GM23338 (cell line): Measurements from ENCODE around the gene PRPSAP2. TPM values are rescaled to one million over a fixed set of nuclear protein-coding genes. Genes with fewer than 3 reads are reported as not detected.

ENCODE experiments used
- ATAC-seq: fragments of 200-7000 bp; cut with Tn5 transposase; 3 replicates; pipeline ENCODE4 v1.9.1; 2020
- DNase-seq: peaks from one replicate; pipeline ENCODE4 v3.0.0-alpha.2; 2015; ENCODE audit warnings: low spot score
- H2AFZ ChIP-seq: fragments of 200-600 bp; sonication (generic); 2 replicates; pipeline ENCODE4 v1.8.0; 2016; ENCODE audit warnings: antibody characterized with exemption, mild to moderate bottlenecking, moderate library complexity
- H3F3A ChIP-seq: fragments of 200-600 bp; sonication (generic); replicated peaks from 2 replicates; pipeline ENCODE4 v1.8.0; 2017; ENCODE audit warnings: antibody characterized with exemption, mixed run types, low read depth
- H3K27ac ChIP-seq: fragments of 200-600 bp; sonication (generic); 2 replicates; pipeline ENCODE4 v1.6.1; 2016; ENCODE audit warnings: low read depth
- H3K27me3 ChIP-seq: fragments of 200-600 bp; sonication (generic); 2 replicates; pipeline ENCODE4 v1.8.0; 2016; ENCODE audit warnings: mild to moderate bottlenecking, mixed run types, moderate library complexity; ENCODE audit not compliant: insufficient read depth
- H3K36me3 ChIP-seq: fragments of 200-600 bp; sonication (generic); 2 replicates; pipeline ENCODE4 v1.8.0; 2016; ENCODE audit warnings: mild to moderate bottlenecking; ENCODE audit not compliant: insufficient read depth
- H3K4me1 ChIP-seq: fragments of 200-600 bp; sonication (generic); 2 replicates; pipeline ENCODE4 v1.8.0; 2016; ENCODE audit warnings: mild to moderate bottlenecking, moderate library complexity; ENCODE audit not compliant: insufficient read depth
- H3K4me2 ChIP-seq: fragments of 200-600 bp; sonication (generic); 2 replicates; pipeline ENCODE4 v1.7.1; 2017; ENCODE audit warnings: mixed run types
- H3K4me3 ChIP-seq: fragments of 200-600 bp; sonication (generic); 2 replicates; pipeline ENCODE4 v1.6.1; 2016; ENCODE audit warnings: mixed run types
- H3K79me2 ChIP-seq: fragments of 200-600 bp; sonication (generic); replicated peaks from 2 replicates; pipeline ENCODE4 v1.8.0; 2017; ENCODE audit warnings: mild to moderate bottlenecking; ENCODE audit not compliant: insufficient read depth
- H3K9me2 ChIP-seq: fragments of 200-600 bp; sonication (generic); 2 replicates; pipeline ENCODE4 v1.8.0; 2017; ENCODE audit not compliant: insufficient read depth
- H4K20me1 ChIP-seq: fragments of 200-600 bp; sonication (generic); replicated peaks from 2 replicates; pipeline ENCODE4 v1.8.0; 2017; ENCODE audit warnings: mild to moderate bottlenecking; ENCODE audit not compliant: insufficient read depth
- H3K27ac Mint-ChIP-seq: 2 replicates; pipeline ENCODE4 v1.8.0; 2020; ENCODE audit warnings: inconsistent platforms, mild to moderate bottlenecking, moderate library complexity, mixed read lengths
- H3K27me3 Mint-ChIP-seq: 3 replicates; pipeline ENCODE4 v1.8.0; 2022; ENCODE audit warnings: low read depth, mild to moderate bottlenecking, moderate library complexity, mixed read lengths, inconsistent platforms; ENCODE audit not compliant: insufficient read depth, poor library complexity
- H3K36me3 Mint-ChIP-seq: 3 replicates; pipeline ENCODE4 v1.8.0; 2021; ENCODE audit warnings: low read depth, mild to moderate bottlenecking, inconsistent platforms, moderate library complexity, mixed read lengths
- H3K4me1 Mint-ChIP-seq: 3 replicates; pipeline ENCODE4 v1.8.0; 2020; ENCODE audit warnings: mild to moderate bottlenecking, inconsistent platforms, mixed read lengths
- H3K4me3 Mint-ChIP-seq: 3 replicates; pipeline ENCODE4 v1.8.0; 2021; ENCODE audit warnings: moderate library complexity, mild to moderate bottlenecking, inconsistent platforms, mixed read lengths
- H3K9me3 Mint-ChIP-seq: 3 replicates; pipeline ENCODE4 v1.8.0; 2020; ENCODE audit warnings: moderate library complexity, mild to moderate bottlenecking, inconsistent platforms, mixed read lengths
- CREB1 ChIP-seq: fragments of 250-450 bp; sonication (Bioruptor Pico); IDR thresholded peaks from 2 replicates; pipeline ENCODE4 v1.5.0; 2020; ENCODE audit warnings: low read depth, mild to moderate bottlenecking, moderate library complexity
- CTCF ChIP-seq, 2 experiments: fragments of 200-600 bp in 1 of 2; sonication (generic) in 1 of 2; conservative IDR thresholded peaks; 2 replicates each; pipeline versions ENCODE4 v1.5.1 to v1.6.1; 2016 to 2017; ENCODE audit warnings: antibody characterized with exemption in 2 of 2, low read depth in 2 of 2, mild to moderate bottlenecking in 2 of 2, moderate library complexity in 1 of 2
- ETS1 ChIP-seq: IDR thresholded peaks from 2 replicates; pipeline ENCODE4 v1.6.1; 2016; ENCODE audit warnings: antibody characterized with exemption
- EZH2 ChIP-seq: fragments of 200-600 bp; sonication (generic); IDR thresholded peaks from one replicate; pipeline ENCODE4 v1.8.0; 2017; ENCODE audit warnings: antibody characterized with exemption, mild to moderate bottlenecking, low read depth; ENCODE audit not compliant: unreplicated experiment
- EZH2phosphoT487 ChIP-seq: fragments of 200-600 bp; sonication (generic); IDR thresholded peaks from one replicate; pipeline ENCODE4 v1.8.1; 2018; ENCODE audit warnings: antibody characterized with exemption; ENCODE audit not compliant: unreplicated experiment
- JUNB ChIP-seq: IDR thresholded peaks from one replicate; pipeline ENCODE4 v1.6.1; 2016; ENCODE audit warnings: antibody characterized with exemption; ENCODE audit not compliant: unreplicated experiment
- NANOG ChIP-seq: IDR thresholded peaks from 2 replicates; pipeline ENCODE4 v1.6.1; 2016; ENCODE audit warnings: antibody characterized with exemption, borderline replicate concordance
- POLR2AphosphoS5 ChIP-seq: IDR thresholded peaks from 2 replicates; pipeline ENCODE4 v1.6.1; 2016; ENCODE audit warnings: antibody characterized with exemption, low read depth
- REST ChIP-seq: IDR thresholded peaks from one replicate; pipeline ENCODE4 v1.6.1; 2018; ENCODE audit warnings: antibody characterized with exemption; ENCODE audit not compliant: unreplicated experiment
- STAT1 ChIP-seq: IDR thresholded peaks from one replicate; pipeline ENCODE4 v1.6.1; 2016; ENCODE audit warnings: antibody characterized with exemption; ENCODE audit not compliant: unreplicated experiment
- ZNF114 ChIP-seq: fragments of 250-450 bp; sonication (Bioruptor Pico); IDR thresholded peaks from 2 replicates; pipeline ENCODE4 v1.5.0; 2020; ENCODE audit warnings: mild to moderate bottlenecking, moderate library complexity
- ZNF331 ChIP-seq: fragments of 250-450 bp; sonication (Bioruptor Pico); IDR thresholded peaks from 2 replicates; pipeline ENCODE4 v1.5.0; 2020; ENCODE audit warnings: low read depth, mild to moderate bottlenecking, moderate library complexity
- ZNF462 ChIP-seq: fragments of 250-450 bp; sonication (Bioruptor Pico); IDR thresholded peaks from 2 replicates; pipeline ENCODE4 v1.5.0; 2020; ENCODE audit warnings: mild to moderate bottlenecking, moderate library complexity
- polyA plus RNA-seq: library from polyadenylated mRNA; unstranded; fragments of >200 nt; fragmentation: Nextera tagmentation; extraction: Ambion mirVana; gene quantifications from 2 replicates; pipeline ENCODE4 v1.2.1, GENCODE V29; 2016
- total RNA-seq: library from RNA; depleted of rRNA; stranded (reverse); fragments of >200 nt; shearing (Covaris generic); gene quantifications from 2 replicates; pipeline ENCODE4 v1.2.3, GENCODE V29; 2014

Gene PRPSAP2
- total and polyA plus RNA-seq, 2 experiments from 2014 or later = 34.6 to 54.4 TPM

- H3K79me2 ChIP-seq = no peaks in the 10 kb centered on the region
- no peak overlapping the region for H3K4me3 ChIP-seq
- no peak overlapping the region for H3K4me2 ChIP-seq
- no peak overlapping the region for H3K4me3 Mint-ChIP-seq
- H4K20me1 ChIP-seq = no peaks in the 10 kb centered on the region
- no peaks in the 10 kb centered on the region; the same call in 1 of the 2 replicates for H3K4me1 ChIP-seq
- no peaks in the 10 kb centered on the region for H3K9me3 Mint-ChIP-seq
- H3K36me3 ChIP-seq = no peaks in the 10 kb centered on the region
- peaks cover 7% of the 10 kb centered on the region for H3K4me1 Mint-ChIP-seq
- peaks cover 7% of the 10 kb centered on the region for H3K27me3 Mint-ChIP-seq
- H3K27me3 ChIP-seq = no peaks in the 10 kb centered on the region
- TF ChIP-seq REST (no peak), CTCF (conservative IDR thresholded peaks at IDR 0.05; ENCODE audit: low read depth in 2 of 2) (no peak), ZNF114 (CRISPR knock-in tag) (no peak), EZH2phosphoT487 (no peak), JUNB (no peak), STAT1 (no peak), ZNF462 (CRISPR knock-in tag) (no peak), EZH2 (no peak), CREB1 (CRISPR knock-in tag) (no peak), POLR2AphosphoS5 (no peak), ETS1 (no peak), ZNF331 (no peak), NANOG (no peak)
- no peak for ATAC-seq
- no peaks in the 10 kb centered on the region; the same call in 2 of the 3 replicates for H3K36me3 Mint-ChIP-seq
- DNase-seq = no peak
- no peaks in the 10 kb centered on the region for H3K9me2 ChIP-seq
- H3K27ac ChIP-seq = no peak overlapping the region
- H3F3A ChIP-seq = no peaks in the 10 kb centered on the region
- H3K27ac Mint-ChIP-seq = no peak overlapping the region
- no peak overlapping the region for H2AFZ ChIP-seq
Observed at GRCh38 chr17:18959071-18959844, 101.3 kb downstream of the PRPSAP2 start.
